ENCODE measurements around the gene COMMD4.

COMMD4 gene

DNA sequence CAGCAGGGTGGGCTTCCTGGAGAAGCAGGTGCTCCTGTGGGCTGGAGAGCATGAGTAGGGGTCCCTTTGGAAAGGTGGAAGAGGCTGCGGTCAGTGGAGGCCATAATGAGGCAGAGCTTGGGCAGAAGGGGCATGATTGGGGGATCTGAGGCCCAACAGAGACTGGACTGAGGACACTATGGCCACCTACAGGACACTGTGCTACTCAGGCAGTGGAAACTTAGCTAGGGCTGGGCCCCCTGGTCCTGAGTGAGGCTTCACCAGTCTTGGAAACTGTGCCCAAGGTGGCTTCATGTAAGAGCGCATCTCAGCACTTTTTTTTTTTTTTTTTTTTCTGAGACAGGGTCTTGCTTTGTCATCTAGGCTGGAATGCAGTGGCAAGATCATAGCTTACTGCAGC, 6.3 kb upstream of the COMMD4 start:
- in situ Hi-C loops (cut with MboI; ENCODE audit: low sequenced_read_pairs): loop anchor here (25.0 kb wide), 1 partner anchor 92 kb away; no protein-coding TSS in a partner anchor

DNA sequence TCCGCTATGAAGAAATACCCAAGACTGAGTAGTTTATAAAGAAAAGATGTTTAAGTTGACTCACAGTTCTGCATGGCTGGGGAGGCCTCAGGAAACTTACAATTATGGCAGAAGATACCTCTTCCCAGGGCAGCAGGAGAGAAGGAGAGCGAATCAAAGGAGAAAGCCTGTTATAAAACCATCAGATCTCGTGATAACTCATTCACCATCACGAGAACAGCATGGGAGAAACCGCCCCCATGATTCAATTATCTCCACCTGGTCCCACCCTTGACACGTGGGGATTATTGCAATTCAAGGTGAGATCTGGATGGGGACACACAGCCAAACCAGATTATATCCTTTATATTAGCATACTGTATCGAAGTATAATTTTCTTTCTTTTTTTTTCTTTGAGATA, 3.8 kb upstream of the COMMD4 start:
- in situ Hi-C loops (cut with MboI; ENCODE audit: low sequenced_read_pairs): loop anchor here (25.0 kb wide), 1 partner anchor 95 kb away; no protein-coding TSS in a partner anchor

DNA sequence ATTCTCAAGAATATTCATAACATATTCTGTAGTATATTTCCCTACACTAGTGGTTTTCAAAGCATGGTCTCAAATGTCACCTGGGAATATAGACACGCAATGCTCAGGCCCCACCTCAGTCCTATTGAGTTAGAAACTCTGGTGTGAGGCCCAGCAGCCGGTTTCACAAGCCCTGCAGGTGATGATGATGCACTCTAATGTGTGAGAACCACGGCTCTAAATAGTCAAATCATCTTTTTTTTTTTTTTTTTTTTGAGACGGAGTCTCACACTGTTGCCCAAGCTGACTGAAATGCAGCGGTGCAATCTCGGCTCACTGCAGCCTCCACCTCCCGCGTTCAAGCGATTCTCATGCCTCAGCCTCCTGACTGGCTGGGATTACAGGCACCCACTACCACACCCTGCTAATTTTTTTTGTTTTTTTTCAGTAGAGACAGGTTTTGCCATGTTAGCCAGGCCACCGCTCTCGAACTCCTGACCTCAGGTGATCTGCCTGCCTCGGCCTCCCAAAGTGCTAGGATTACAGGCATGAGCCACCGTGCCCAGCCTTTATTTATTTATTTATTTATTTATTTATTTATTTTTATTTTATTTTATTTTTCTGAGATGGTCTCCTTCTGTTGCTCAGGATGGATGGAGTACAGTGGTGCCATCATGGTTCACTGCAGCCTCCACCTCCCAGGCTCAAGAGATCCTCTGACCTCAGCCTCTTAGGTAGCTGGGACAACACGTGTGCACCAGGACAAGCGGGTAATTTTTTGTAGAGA, 2.0 kb upstream of the COMMD4 start:
- in situ Hi-C loops (cut with MboI; ENCODE audit: low sequenced_read_pairs): loop anchor here (25.0 kb wide), 1 partner anchor 97 kb away; no protein-coding TSS in a partner anchor

DNA sequence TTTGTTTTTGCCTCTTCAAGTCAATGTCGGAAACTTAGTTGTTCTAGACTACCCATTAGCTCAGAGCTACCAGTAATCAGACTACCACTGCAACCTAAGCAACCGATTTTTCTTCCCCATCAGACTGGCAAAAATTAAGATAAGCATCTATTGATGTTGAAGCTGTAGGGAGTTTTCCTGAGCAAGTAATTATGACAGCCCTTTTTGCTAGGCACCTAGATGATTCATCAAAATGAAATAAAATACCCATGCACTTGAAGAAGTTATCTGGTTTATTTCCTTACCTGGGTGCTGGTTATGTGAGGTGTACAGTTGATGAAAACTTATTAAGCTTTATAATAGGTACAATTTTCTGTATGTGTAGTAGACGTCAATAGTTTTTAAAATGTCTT, 554 bp upstream of the COMMD4 start:
- in situ Hi-C loops (cut with MboI; ENCODE audit: low sequenced_read_pairs): loop anchor here (25.0 kb wide), 1 partner anchor 98 kb away; no protein-coding TSS in a partner anchor

DNA sequence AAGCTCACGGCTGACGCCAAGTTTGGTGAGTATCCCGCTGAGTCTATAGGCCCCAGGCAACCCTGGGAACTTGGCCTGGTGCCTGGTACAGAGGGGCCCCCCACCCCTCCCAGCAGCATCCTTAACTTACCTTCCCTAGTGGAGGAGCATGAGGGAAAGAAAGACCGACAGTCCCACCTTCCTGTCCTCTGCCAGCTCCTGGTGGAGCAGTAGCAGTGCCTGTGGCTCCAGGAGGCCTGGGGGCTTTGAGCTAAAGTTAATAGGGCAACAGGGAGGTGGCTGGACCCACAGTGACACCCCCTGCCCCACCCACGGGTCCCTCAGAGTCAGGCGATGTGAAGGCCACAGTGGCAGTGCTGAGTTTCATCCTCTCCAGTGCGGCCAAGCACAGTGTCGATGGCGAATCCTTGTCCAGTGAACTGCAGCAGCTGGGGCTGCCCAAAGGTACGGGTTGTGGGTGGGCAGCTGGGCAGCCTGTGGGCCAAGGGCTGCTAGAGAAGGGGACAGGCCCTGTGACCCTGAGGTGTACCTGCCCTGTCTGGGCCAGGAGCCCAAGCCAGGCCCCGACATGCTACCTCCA, 2.9 kb downstream of the COMMD4 start:
- in situ Hi-C loops (cut with MboI; ENCODE audit: low sequenced_read_pairs): loop anchor here (25.0 kb wide), 1 partner anchor 101 kb away; no protein-coding TSS in a partner anchor

DNA sequence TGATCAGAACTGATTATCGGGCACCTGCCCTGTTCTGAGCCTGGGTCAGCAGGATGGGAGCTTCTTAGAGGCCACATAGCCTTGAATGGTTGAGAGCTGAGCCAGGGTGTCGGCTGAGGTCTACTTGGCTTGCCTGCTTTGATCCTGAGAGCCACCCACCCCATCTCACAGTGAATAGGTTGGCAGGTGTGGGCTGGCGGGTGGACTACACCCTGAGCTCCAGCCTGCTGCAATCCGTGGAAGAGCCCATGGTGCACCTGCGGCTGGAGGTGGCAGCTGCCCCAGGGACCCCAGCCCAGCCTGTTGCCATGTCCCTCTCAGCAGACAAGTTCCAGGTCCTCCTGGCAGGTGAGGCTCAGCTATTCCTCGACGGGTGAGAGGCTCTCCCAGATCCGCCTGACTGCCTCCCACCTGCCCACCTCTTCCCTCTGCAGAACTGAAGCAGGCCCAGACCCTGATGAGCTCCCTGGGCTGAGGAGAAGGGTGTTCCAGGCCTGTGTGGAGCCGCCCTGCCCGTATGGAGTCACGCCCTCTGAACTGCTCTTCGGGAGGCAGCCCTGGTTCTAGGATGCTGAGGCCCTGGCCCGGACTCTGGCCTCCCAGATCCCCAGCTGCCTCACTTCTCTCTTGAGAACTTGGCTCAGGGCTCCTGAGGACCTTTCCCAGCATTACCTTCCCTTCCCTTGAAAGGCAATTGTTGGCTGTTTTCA, 3.8 kb downstream of the COMMD4 start:
- in situ Hi-C loops (cut with MboI; ENCODE audit: low sequenced_read_pairs): loop anchor here (25.0 kb wide), 1 partner anchor 102 kb away; no protein-coding TSS in a partner anchor

DNA sequence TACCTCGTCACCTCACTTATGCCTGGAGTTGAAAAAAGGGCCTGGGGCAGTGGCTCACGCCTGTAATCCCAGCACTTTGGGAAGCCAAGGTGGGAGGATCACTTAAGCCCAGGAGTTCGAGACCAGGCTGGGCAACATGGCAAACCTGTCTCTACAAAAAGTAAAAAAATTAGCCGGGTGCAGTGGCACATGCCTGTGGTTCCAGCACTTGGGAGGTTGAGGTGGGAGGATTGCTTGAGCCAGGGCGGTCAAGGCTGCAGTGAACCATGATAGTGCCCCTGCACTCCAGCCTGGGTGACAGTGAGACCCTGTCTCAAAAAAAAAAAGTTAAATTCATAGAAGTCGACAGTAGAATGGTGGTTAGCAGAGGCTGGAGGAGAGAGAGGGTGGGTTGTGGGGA, 6.4 kb downstream of the COMMD4 start:
- in situ Hi-C loops (cut with MboI; ENCODE audit: low sequenced_read_pairs): loop anchor here (25.0 kb wide), 1 partner anchor 105 kb away; no protein-coding TSS in a partner anchor

DNA sequence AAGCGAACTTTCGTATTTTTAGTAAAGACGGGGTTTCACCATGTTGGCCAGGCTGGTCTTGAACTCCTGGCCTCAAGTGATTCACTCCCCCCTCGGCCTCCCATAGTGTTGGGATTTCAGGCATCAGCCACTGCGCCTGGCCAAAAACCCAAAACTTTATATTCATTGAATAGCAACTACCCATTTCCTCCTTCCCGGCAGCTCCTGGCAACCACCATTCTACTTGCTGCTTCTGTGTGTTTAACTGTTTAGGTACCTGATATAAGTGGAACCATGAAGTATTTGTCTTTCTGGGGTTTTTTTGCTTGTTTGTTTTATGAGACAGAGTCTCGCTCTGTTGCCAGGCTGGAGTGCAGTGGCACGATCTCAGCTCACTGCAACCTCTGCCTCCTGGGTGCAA, 8.1 kb downstream of the COMMD4 start:
- in situ Hi-C loops (cut with MboI; ENCODE audit: low sequenced_read_pairs): loop anchor here (25.0 kb wide), 1 partner anchor 107 kb away; no protein-coding TSS in a partner anchor

DNA sequence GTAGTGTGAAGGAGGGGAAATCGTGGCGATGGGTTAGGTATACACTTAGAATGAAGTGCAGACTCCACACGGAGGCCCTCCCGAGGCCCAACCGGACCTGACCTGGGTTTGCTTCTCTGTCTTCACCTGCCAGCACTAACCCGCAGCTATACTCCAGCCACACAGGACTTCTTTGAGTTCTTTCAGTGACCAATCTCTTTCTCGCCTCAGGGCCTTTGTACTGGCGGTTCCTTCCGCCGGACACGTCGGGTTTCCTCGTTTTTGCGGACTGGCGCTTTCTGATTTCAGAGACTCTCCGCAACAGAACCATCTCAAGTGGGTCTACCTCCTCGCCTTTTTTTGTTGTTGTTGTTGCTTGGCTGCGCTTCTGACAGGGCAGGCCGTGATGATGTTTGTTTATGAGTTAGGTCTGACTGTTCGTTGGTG, 10.9 kb downstream of the COMMD4 start, which contains the start of gene NEIL1:
TSS of gene NEIL1 (plus strand) at position 244 of the 426 bp plus-strand sequence. CDS start 1,867 bp downstream, outside the sequence.
- in situ Hi-C loops (cut with MboI; ENCODE audit: low sequenced_read_pairs): loop anchor here (25.0 kb wide), 1 partner anchor 110 kb away; no protein-coding TSS in a partner anchor

DNA sequence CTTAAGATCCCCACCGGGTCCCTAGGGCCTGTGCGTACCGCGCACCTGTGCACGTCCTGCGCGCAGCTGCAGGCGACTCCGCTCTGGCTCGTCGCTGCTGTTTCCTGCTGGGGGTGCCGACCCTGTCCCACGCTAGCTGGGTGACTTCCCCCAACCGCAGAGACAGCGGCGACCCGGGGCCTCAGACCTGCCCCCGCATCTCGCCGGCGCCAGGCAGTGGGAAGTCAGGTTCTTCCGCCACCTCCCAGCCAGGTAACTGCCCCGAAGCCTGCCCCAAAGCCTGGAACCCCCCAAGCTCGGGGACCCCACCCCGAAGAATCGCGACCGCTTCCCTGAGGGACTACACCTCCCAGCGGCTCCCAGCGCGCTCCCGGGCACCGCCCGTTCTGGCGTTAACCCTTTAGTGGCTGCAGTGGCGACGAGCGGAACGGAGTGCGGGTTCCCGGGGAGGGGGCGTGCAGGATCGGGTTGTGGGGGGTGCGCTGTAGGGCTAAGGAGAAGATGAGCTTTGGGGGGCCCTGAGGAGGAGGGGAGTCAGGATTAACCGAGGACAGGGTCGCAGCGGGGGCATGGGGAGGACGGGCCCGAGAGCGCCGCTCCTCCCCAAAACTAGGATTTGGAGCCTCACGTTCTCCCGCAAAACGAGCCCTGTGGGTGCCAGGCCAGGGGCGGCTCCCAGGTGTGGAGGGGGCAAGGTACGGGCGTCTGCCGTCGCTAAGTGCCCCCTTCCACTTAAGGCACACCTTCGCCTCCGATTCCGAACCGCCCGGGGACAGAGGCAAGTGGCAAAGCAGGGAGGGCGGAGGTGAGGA, 11.6 kb downstream of the COMMD4 start:
- in situ Hi-C loops (cut with MboI; ENCODE audit: low sequenced_read_pairs): loop anchor here (25.0 kb wide), 1 partner anchor 110 kb away; no protein-coding TSS in a partner anchor

DNA sequence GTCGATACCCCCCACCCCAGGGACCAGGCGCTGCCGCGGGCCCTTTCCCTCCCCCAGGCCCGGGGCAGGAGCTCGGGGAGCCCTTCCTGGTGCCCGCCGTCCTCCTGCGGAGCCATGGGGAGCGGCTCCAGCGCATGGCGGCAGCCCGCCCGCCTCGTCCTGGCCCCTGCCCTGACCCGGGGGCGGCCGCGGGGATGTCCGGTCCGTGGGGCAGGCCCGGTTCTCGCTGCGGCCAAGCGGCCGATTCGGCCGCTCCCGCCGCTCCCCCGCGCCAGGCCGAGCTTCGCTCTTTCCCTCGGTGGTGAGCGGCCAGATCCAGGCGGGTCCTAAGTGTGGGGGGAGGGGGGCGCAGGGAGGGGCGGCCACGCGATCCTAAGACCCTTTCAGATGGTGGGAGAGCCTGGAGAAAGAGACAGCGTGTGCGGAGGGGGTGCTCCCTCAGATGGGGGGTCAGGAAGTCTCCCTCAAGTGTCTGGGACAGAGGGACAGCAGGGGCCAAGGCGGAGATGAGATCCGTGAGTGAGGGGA, 12.2 kb downstream of the COMMD4 start:
- in situ Hi-C loops (cut with MboI; ENCODE audit: low sequenced_read_pairs): loop anchor here (25.0 kb wide), 1 partner anchor 111 kb away; no protein-coding TSS in a partner anchor

DNA sequence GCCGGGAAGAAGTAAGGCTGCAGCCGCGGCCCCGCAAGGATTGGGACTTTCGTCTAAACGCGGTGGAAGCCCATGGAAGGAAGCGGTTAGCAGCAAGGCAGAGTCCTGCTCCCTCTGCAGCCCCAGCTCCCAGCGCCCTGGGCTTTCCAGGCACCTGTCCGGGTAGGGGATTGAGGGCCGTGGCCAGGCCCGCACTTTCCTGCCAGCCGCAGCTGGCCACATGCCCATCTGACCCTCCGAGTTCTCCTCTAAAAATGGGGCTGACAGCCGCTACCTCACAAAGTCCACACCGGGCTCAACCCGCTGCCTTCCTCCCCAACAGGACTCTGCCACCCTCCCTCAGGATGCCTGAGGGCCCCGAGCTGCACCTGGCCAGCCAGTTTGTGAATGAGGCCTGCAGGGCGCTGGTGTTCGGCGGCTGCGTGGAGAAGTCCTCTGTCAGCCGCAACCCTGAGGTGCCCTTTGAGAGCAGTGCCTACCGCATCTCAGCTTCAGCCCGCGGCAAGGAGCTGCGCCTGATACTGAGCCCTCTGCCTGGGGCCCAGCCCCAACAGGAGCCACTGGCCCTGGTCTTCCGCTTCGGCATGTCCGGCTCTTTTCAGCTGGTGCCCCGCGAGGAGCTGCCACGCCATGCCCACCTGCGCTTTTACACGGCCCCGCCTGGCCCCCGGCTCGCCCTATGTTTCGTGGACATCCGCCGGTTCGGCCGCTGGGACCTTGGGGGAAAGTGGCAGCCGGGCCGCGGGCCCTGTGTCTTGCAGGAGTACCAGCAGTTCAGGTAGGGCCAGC, 12.9 kb downstream of the COMMD4 start:
- in situ Hi-C loops (cut with MboI; ENCODE audit: low sequenced_read_pairs): loop anchor here (25.0 kb wide), 1 partner anchor 111 kb away; no protein-coding TSS in a partner anchor

DNA sequence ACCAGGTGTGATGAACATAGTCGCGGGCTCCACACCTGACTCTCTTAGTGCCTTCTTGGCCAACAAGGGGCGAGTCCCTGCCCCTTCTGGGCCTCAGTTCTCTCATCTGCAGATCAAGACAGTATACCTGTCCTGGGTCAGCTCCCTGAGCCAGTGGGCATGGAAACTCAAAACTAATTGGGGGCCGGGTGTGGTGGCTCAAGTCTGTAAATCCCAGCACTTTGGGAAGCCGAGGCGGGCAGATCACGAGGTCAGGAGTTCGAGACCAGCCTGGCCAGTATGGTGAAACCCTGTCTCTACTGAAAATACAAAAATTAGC, 13.4 kb downstream of the COMMD4 start:
- in situ Hi-C loops (cut with MboI; ENCODE audit: low sequenced_read_pairs): loop anchor here (25.0 kb wide), 1 partner anchor 112 kb away; no protein-coding TSS in a partner anchor

DNA sequence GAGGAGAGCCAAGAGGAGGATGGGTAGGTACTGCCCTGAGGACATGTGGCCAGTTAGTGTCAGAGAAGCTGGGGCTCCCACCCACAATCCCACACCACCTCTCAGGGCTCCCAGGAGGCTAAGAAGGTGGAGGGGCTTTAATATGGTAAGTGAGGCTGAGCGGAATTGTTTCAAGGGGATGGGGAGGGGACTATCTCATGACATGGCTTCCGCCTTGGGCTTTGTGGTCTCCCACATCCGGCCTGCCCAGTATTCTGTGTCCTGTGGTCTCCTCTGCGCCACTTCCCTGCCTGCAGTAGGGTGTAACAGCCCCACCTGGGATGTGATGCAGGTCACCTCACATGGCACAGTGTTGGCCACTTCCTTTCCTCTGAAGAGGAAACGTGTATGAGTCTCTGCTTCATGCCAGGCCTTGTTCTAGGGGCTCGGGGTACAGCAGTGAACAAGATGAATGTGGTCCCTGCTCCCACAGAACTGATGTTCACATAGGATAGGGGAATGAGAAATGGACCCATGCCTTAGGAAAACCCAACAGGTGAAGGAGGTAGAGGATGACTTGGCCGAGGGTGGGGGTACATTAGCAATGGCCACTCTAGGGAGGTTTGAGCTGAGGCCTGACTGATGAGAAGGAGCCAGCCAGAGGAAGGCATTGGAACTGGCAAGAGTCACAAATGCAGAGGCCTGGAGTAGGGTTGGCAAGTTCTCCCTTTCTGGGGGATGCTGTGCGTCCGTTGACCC, 14.2 kb downstream of the COMMD4 start:
- in situ Hi-C loops (cut with MboI; ENCODE audit: low sequenced_read_pairs): loop anchor here (25.0 kb wide), 1 partner anchor 113 kb away; no protein-coding TSS in a partner anchor

DNA sequence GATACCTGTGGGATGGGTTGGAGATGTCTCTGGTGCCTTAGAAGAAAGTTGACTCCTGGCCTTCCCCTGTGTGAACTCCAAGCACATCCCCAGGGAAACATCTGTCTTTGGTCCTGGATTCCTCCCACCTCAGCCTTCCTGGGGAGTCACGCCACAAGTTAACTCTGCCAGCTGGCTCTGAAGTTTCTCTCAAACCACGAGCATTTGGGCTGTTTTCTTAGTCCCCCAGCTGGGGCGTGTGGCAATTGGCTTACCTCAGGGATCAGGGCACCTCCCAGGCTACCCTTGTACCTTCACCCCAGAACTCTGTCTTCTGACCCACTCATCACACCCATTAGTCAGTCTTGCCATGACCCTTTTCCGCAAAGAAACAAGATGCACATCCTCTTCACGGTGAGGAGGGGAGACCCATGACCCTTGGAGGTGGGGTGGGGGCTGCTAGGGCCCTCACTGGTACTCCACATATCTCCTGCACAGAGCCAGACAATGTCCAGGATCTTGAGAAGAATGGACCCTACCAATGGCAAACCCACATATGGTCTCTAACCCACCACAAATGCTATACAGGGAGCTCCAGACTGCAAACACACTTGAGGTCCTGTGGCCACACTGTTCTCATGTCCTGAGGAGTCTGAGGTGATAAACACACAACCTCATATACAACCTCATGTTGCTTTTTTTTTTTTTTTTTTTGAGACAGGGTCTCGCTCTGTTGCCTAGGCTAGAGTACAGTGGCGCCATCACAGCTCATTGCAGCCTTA, 14.9 kb downstream of the COMMD4 start:
- in situ Hi-C loops (cut with MboI; ENCODE audit: low sequenced_read_pairs): no loop called here

DNA sequence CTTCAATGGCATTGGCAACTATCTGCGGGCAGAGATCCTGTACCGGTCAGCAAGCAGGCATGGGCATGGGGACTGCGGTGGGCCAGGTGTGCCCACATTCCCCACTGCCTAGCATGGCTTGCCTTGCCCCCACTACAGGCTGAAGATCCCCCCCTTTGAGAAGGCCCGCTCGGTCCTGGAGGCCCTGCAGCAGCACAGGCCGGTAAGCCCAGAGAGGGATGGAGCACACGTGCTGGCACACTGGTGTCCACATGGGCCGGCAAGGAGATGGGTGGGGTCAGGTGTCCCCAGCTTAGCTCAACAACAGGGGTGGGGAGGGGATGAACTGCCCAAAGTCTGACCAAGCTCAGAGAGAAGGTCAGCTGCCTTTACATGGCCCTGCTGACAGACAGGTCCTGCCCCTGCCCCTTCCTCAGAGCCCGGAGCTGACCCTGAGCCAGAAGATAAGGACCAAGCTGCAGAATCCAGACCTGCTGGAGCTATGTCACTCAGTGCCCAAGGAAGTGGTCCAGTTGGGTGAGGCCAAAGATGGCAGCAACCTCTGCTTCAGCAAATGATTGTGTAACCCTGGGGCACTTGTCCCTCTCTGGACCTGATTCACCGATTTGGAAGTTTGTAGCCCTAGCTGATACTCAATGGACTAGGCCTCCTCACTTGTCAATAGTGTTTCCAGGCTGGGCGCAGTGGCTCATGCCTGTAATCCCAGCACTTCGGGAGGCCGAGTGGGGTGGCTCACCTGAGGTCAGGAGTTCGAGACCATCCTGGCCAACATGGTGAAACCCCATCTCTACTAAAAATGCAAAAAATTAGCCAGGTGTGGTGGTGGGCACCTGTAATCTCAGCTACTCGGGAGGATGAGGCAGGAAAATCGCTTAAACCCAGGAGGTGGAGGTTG, 16.6 kb downstream of the COMMD4 start:
- in situ Hi-C loops (cut with MboI; ENCODE audit: low sequenced_read_pairs): no loop called here

DNA sequence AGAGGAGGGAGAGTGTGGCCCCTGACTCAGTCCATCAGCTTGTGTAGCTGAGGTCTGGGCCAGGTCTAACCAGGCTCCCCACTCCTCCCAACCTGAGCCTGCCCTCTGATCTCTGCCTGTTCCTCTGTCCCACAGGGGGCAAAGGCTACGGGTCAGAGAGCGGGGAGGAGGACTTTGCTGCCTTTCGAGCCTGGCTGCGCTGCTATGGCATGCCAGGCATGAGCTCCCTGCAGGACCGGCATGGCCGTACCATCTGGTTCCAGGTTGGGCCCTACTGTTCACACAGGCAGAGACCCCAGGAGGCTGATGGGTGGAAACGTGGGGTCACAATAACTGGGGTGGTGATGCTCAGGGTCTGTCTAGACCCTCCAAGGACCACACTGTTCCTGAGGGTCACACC, 17.7 kb downstream of the COMMD4 start:
- in situ Hi-C loops (cut with MboI; ENCODE audit: low sequenced_read_pairs): no loop called here

Data from HL-60/S4 treated with phorbol 12-myristate 13-acetate at 8.2 ng/mL for 4 days and 3 days (cell line).